H1 (cell line): ENCODE data around the gene SP8. TPM values are rescaled to one million over a fixed set of nuclear protein-coding genes. Genes with fewer than 3 reads are reported as not detected.

Source experiments
- CTCF ChIA-PET: fragments of 300-600 bp; sonication (Branson Sonifier 250); formaldehyde crosslinking; loops from one replicate; lab custom pipeline; 2021; ENCODE audit not compliant: partially characterized antibody; lab: Charles Lee
- POLR2A ChIA-PET: fragments of 300-600 bp; sonication (Branson Sonifier 250); formaldehyde crosslinking; loops from one replicate; lab custom pipeline; 2021; ENCODE audit warnings: inconsistent platforms; ENCODE audit not compliant: partially characterized antibody; lab: Charles Lee
- DNase-seq, 2 experiments: peaks; one replicate each; pipeline versions ENCODE4 v3.0.0 to v3.0.0-alpha.2; 2010 to 2022; ENCODE audit warnings: low spot score in 2 of 2, low read depth in 1 of 2, mixed read lengths in 1 of 2
- FAIRE-seq: peaks from 2 replicates; lab custom pipeline; 2011; peaks lifted over from hg19 to GRCh38; lab: Jason Lieb, UNC
- H2AFZ ChIP-seq: 2 replicates; pipeline ENCODE4 v1.8.1; 2012; ENCODE audit warnings: low read length, inconsistent platforms
- H2AK5ac ChIP-seq: 2 replicates; pipeline ENCODE4 v1.6.1; 2013; ENCODE audit warnings: low read depth, low read length
- H2BK120ac ChIP-seq: replicated peaks from 2 replicates; pipeline ENCODE3; 2013; ENCODE audit warnings: low read depth, low read length, inconsistent platforms
- H2BK12ac ChIP-seq: 2 replicates; pipeline ENCODE4 v1.6.1; 2013; ENCODE audit warnings: low read depth, low read length
- H2BK15ac ChIP-seq: 2 replicates; pipeline ENCODE4 v1.6.1; 2013; ENCODE audit warnings: low read length
- H2BK20ac ChIP-seq: 2 replicates; pipeline ENCODE4 v1.6.1; 2013; ENCODE audit warnings: low read length
- H2BK5ac ChIP-seq: 2 replicates; pipeline ENCODE4 v1.6.1; 2013; ENCODE audit warnings: low read depth, low read length
- H3K14ac ChIP-seq: 2 replicates; pipeline ENCODE4 v1.6.1; 2013; ENCODE audit warnings: inconsistent platforms; ENCODE audit not compliant: insufficient read length
- H3K18ac ChIP-seq: 2 replicates; pipeline ENCODE4 v1.6.1; 2013; ENCODE audit warnings: low read length; ENCODE audit errors: extremely low read depth
- H3K23ac ChIP-seq: 2 replicates; pipeline ENCODE4 v1.6.1; 2013; ENCODE audit warnings: inconsistent platforms; ENCODE audit not compliant: insufficient read length
- H3K23me2 ChIP-seq: 2 replicates; pipeline ENCODE4 v1.6.1; 2013; ENCODE audit warnings: low read depth, low read length
- H3K27ac ChIP-seq: 2 replicates; pipeline ENCODE4 v1.6.1; 2011; ENCODE audit warnings: low read depth, low read length, inconsistent platforms
- H3K27me3 ChIP-seq, 4 experiments: replicated peaks in 1 of 4; 1 replicate in 1 of 4; 2 replicates in 3 of 4; pipeline versions ENCODE4 v1.6.1 to v1.8.1; 2011 to 2013; ENCODE audit warnings: low read length in 3 of 4, mild to moderate bottlenecking in 3 of 4, inconsistent platforms in 2 of 4, mixed read lengths in 2 of 4, moderate library complexity in 1 of 4; ENCODE audit not compliant: control insufficient read depth in 3 of 4, insufficient read depth in 3 of 4; ENCODE audit errors: extremely low read depth in 1 of 4
- H3K36me3 ChIP-seq, 4 experiments: 2 replicates each; pipeline versions ENCODE4 v1.6.1 to v1.8.1; 2011 to 2013; ENCODE audit warnings: mild to moderate bottlenecking in 4 of 4, low read length in 3 of 4, moderate library complexity in 2 of 4, control low read depth in 1 of 4, inconsistent platforms in 1 of 4; ENCODE audit not compliant: insufficient read depth in 4 of 4, control insufficient read depth in 2 of 4
- H3K4ac ChIP-seq: replicated peaks from 2 replicates; pipeline ENCODE3; 2013; ENCODE audit warnings: low read length, low read depth, mixed read lengths, inconsistent platforms; ENCODE audit not compliant: insufficient read length
- H3K4me1 ChIP-seq, 4 experiments: replicated peaks in 1 of 4; 1 replicate in 1 of 4; 2 replicates in 3 of 4; pipeline versions ENCODE4 v1.6.1 to v1.8.1; 2011 to 2013; ENCODE audit warnings: low read length in 3 of 4, inconsistent platforms in 2 of 4, mixed read lengths in 1 of 4; ENCODE audit not compliant: insufficient read depth in 4 of 4, control insufficient read depth in 3 of 4
- H3K4me2 ChIP-seq, 2 experiments: 2 replicates each; pipeline versions ENCODE4 v1.6.1 to v1.8.1; 2011 to 2013; ENCODE audit warnings: low read depth in 2 of 2, low read length in 2 of 2, control low read depth in 1 of 2, inconsistent platforms in 1 of 2, mild to moderate bottlenecking in 1 of 2; ENCODE audit not compliant: insufficient read depth in 1 of 2
- H3K4me3 ChIP-seq, 4 experiments: fragments of 200-600, 300-600 bp in 1 of 4; sonication (generic), shearing (Covaris generic), sonication (Bioruptor Twin) in 1 of 4; 2 replicates each; pipeline versions ENCODE4 v1.5.1 to v1.8.1; 2011 to 2016; ENCODE audit warnings: low read length in 4 of 4, low read depth in 3 of 4, control low read depth in 2 of 4, inconsistent platforms in 2 of 4, mild to moderate bottlenecking in 2 of 4, mixed read lengths in 1 of 4, moderate library complexity in 1 of 4; ENCODE audit not compliant: insufficient read depth in 2 of 4; ENCODE audit errors: extremely low read depth in 1 of 4
- H3K56ac ChIP-seq: replicated peaks from 2 replicates; pipeline ENCODE3; 2013; ENCODE audit warnings: low read depth, mild to moderate bottlenecking, mixed read lengths, low read length, inconsistent platforms; ENCODE audit not compliant: insufficient read length
- H3K79me1 ChIP-seq: 2 replicates; pipeline ENCODE4 v1.6.1; 2013; ENCODE audit warnings: low read depth, low read length, control low read depth
- H3K79me2 ChIP-seq, 2 experiments: 2 replicates each; pipeline versions ENCODE4 v1.6.1 to v1.8.1; 2012 to 2013; ENCODE audit warnings: low read length in 2 of 2, mild to moderate bottlenecking in 2 of 2, inconsistent platforms in 1 of 2; ENCODE audit not compliant: insufficient read depth in 2 of 2, control insufficient read depth in 1 of 2
- H3K9ac ChIP-seq, 4 experiments: replicated peaks in 1 of 4; 1 replicate in 1 of 4; 2 replicates in 3 of 4; pipeline versions ENCODE4 v1.6.1 to v1.8.1; 2011 to 2013; ENCODE audit warnings: low read depth in 3 of 4, low read length in 3 of 4, control low read depth in 2 of 4, mild to moderate bottlenecking in 2 of 4, moderate library complexity in 2 of 4, inconsistent platforms in 1 of 4; ENCODE audit errors: extremely low read depth in 1 of 4
- H3K9me3 ChIP-seq, 2 experiments: 2 replicates each; pipeline versions ENCODE4 v1.6.1 to v1.8.1; 2012 to 2013; ENCODE audit warnings: mild to moderate bottlenecking in 2 of 2, moderate library complexity in 2 of 2, control low read depth in 1 of 2, inconsistent platforms in 1 of 2, low read depth in 1 of 2, low read length in 1 of 2, mixed read lengths in 1 of 2; ENCODE audit not compliant: insufficient read depth in 2 of 2
- H4K20me1 ChIP-seq, 2 experiments: replicated peaks in 1 of 2; 2 replicates each; pipeline versions ENCODE3 to v1.8.1; 2011 to 2013; ENCODE audit warnings: inconsistent platforms in 2 of 2, low read length in 2 of 2, mild to moderate bottlenecking in 1 of 2; ENCODE audit not compliant: insufficient read depth in 2 of 2, control insufficient read depth in 1 of 2
- H4K5ac ChIP-seq: 2 replicates; pipeline ENCODE4 v1.6.1; 2013; ENCODE audit warnings: low read length, low read depth, mixed read lengths, inconsistent platforms; ENCODE audit not compliant: insufficient read length
- H4K8ac ChIP-seq: 2 replicates; pipeline ENCODE4 v1.8.0; 2013; ENCODE audit warnings: mild to moderate bottlenecking, moderate library complexity, low read length, inconsistent platforms; ENCODE audit not compliant: insufficient read depth; ENCODE audit errors: extremely low read depth
- H4K91ac ChIP-seq: replicated peaks from 2 replicates; pipeline ENCODE3; 2013; ENCODE audit warnings: low read length, mixed read lengths, inconsistent platforms; ENCODE audit not compliant: insufficient read length
- BCL11A ChIP-seq, 2 experiments: IDR thresholded peaks; one replicate each; pipeline ENCODE4 v1.6.1; 2011; ENCODE audit warnings: low read depth in 2 of 2, low read length in 2 of 2, mild to moderate bottlenecking in 2 of 2
- KDM5A ChIP-seq: fragments of 200-600 bp; IDR thresholded peaks from 2 replicates; pipeline ENCODE4 v1.7.1; 2012; ENCODE audit warnings: mild to moderate bottlenecking, low read length, inconsistent platforms, mixed read lengths
- RAD21 ChIP-seq, 2 experiments: IDR thresholded peaks in 1 of 2; conservative IDR thresholded peaks in 1 of 2; 2 replicates each; pipeline ENCODE4 v1.6.1; 2011; ENCODE audit warnings: low read depth in 2 of 2, low read length in 2 of 2, improper control_type of control experiment in 1 of 2, inconsistent platforms in 1 of 2, mild to moderate bottlenecking in 1 of 2, moderate library complexity in 1 of 2
- SP2 ChIP-seq: IDR thresholded peaks from 2 replicates; pipeline ENCODE4 v1.6.1; 2012; ENCODE audit warnings: mild to moderate bottlenecking, low read length, inconsistent platforms
- YY1 ChIP-seq: IDR thresholded peaks from 2 replicates; pipeline ENCODE4 v1.6.1; 2011; ENCODE audit warnings: low read depth, mild to moderate bottlenecking, low read length
- polyA plus RNA-seq, 7 experiments: library from polyadenylated mRNA; depleted of rRNA in 3 of 7; stranded (reverse) in 5 of 7; unstranded in 2 of 7; fragments of >200 nt in 5 of 7; fragments of 200-250 nt in 2 of 7; gene quantifications; 1 replicate in 5 of 7; 2 replicates in 1 of 7; 4 replicates in 1 of 7; pipeline versions ENCODE4 v1.2.1 to v1.2.3, GENCODE V29; 2011 to 2013; ENCODE audit warnings: missing spikeins in 2 of 7, mixed read lengths in 2 of 7
- total RNA-seq: library from RNA; stranded (reverse); fragmentation: NEBNext Ultra II Directional; extraction: Animal tissue kit (Norgen Biotek cat#: 25700); gene quantifications from 2 replicates; pipeline ENCODE4 v1.2.1, GENCODE V29; 2021
- TF ChIP-seq, protein P1 (sequence below), 3 experiments: IDR thresholded peaks; 1 replicate in 2 of 3; 2 replicates in 1 of 3; pipeline versions ENCODE4 v1.5.1 to v1.6.1; 2011; ENCODE audit warnings: low read length in 3 of 3, mild to moderate bottlenecking in 3 of 3, inconsistent platforms in 2 of 3, low read depth in 1 of 3, moderate library complexity in 1 of 3; ENCODE audit not compliant: insufficient read depth in 1 of 3; ENCODE audit errors: control extremely low read depth in 1 of 3

Gene SP8
- total and polyA plus RNA-seq, 2 of the 8 experiments (the other 6 are each of a cell fraction or from before 2014, with no cell fraction given) = 11.3 to 12.0 TPM

DNA sequence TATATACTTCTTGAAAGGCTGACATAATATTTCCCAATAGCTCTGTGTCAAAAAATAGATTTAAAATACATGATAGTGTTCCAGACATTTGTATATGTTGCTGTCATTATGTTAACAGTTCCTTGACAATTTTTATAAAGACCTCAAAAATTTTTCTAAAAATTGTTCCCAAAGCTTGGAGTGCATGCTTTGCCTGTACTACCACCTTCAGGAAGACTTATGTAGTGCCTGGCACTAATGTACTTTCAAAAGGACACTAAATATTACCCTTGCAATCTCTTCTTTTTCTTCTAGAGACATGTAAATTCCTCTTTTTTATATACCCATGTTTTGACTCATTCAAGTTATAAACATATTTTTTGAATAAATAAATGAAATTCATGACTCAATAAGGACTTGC lies 48.0 kb upstream of the SP8 start:
- Histone ChIP-seq H3K18ac (no peak overlapping the region), H2BK5ac (no peak overlapping the region), H3K4ac (no peak overlapping the region), H3K27me3 (no peaks in the 10 kb centered on the region), H2BK15ac (no peak overlapping the region), H3K4me3 (peak overlapping the region in 1 of 4 experiments; percentile 23; a peak in 1 of 8 replicates), H3K4me2 (peak overlapping the region in 1 of 2 experiments; percentile 76; a peak in 2 of 4 replicates), H3K79me1 (no peaks in the 10 kb centered on the region), H4K20me1 (no peaks in the 10 kb centered on the region), H2BK120ac (no peak overlapping the region), H3K9me3 (no peaks in the 10 kb centered on the region; a peak in 1 of 4 replicates), H3K9ac (no peak overlapping the region), H3K23me2 (no peaks in the 10 kb centered on the region), H4K91ac (no peak overlapping the region), H3K23ac (no peak overlapping the region), H2BK12ac (no peak overlapping the region), H4K8ac (no peak overlapping the region), H4K5ac (no peak overlapping the region), H3K14ac (no peak overlapping the region), H3K56ac (no peak overlapping the region), H3K36me3 (no peaks in the 10 kb centered on the region), H2BK20ac (no peak overlapping the region), H3K27ac (no peak overlapping the region), H2AK5ac (no peak overlapping the region), H3K79me2 (no peaks in the 10 kb centered on the region; a peak in 1 of 4 replicates), H2AFZ (no peak overlapping the region), H3K4me1 (peaks cover 0 to 15% (median 7%) of the 10 kb centered on the region in 4 experiments; a peak in 4 of 7 replicates)
- DNase-seq = no peak
- ChIA-PET POLR2A (interaction anchor here (0.8 to 1.1 kb wide), 2 partner anchors 10 to 58 kb away, joined by 3 read pairs; no protein-coding TSS in a partner anchor), CTCF (interaction anchor here (0.7 to 2.7 kb wide), 19 partner anchors 8 to 697 kb away, joined by 3 to 14 read pairs (median 4); no protein-coding TSS in a partner anchor)
- TF ChIP-seq BCL11A (IDR thresholded peaks at IDR 0.05; ENCODE audit: low read depth in 2 of 2, low read length in 2 of 2) (no peak), KDM5A (peak; percentile 42; the same call in 1 of the 2 replicates), RAD21 (IDR thresholded peaks at IDR 0.05 in 1 of 2, conservative IDR thresholded peaks at IDR 0.05 in 1 of 2; ENCODE audit: low read depth in 2 of 2, low read length in 2 of 2) (peak; percentile 79 to 84), SP2 (no peak), YY1 (no peak)
- TF ChIP-seq, protein P1, sequence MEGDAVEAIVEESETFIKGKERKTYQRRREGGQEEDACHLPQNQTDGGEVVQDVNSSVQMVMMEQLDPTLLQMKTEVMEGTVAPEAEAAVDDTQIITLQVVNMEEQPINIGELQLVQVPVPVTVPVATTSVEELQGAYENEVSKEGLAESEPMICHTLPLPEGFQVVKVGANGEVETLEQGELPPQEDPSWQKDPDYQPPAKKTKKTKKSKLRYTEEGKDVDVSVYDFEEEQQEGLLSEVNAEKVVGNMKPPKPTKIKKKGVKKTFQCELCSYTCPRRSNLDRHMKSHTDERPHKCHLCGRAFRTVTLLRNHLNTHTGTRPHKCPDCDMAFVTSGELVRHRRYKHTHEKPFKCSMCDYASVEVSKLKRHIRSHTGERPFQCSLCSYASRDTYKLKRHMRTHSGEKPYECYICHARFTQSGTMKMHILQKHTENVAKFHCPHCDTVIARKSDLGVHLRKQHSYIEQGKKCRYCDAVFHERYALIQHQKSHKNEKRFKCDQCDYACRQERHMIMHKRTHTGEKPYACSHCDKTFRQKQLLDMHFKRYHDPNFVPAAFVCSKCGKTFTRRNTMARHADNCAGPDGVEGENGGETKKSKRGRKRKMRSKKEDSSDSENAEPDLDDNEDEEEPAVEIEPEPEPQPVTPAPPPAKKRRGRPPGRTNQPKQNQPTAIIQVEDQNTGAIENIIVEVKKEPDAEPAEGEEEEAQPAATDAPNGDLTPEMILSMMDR (IDR thresholded peaks at IDR 0.05; ENCODE audit: control extremely low read depth in 1 of 3, insufficient read depth in 1 of 3, low read depth in 1 of 3, low read length in 3 of 3) = peak in 2 of 3 experiments; percentile 39 to 57; a peak in 2 of 4 replicates
- FAIRE-seq = no peak
